Ammon's horn (tissue), 1 donor: Measurements from ENCODE around the gene SIRT7.

Experiments used
- DNase-seq: peaks from one replicate; pipeline ENCODE4 v3.0.0-alpha.2; 2016; ENCODE audit warnings: low spot score

Gene SIRT7

DNA sequence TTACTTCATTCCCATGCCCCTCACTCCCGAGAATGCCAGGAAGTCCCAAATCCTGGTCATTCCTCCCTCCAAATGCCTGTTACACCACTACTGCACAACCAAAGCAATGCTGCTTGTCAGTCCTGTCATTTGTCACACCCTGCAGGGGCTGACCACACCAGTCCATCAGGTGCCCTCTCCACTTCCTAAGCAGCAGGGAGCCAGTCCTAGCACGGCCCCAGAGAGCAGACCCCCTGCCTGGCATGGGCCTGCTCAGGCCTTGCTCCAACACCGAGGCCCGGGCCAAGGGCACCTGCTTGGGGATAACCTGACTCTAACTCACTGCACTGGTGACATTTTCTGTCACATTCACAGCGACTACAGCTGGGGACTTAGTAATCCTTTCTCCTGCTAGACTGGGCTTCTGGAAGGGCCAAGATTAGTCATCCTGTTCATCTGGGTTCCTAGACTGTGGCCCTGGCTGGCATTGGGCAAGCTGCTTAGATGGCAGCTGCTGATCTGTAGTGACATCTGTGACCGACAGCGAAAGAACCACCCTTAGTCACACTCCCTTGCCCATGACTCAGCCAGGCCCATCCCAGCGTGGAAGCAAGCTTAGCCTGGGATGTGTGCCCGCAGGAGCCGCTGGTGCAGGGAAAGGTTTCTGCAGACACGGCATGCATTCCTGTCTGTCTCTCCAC is 32.0 kb downstream of the SIRT7 start:
- DNase-seq = no peak

DNA sequence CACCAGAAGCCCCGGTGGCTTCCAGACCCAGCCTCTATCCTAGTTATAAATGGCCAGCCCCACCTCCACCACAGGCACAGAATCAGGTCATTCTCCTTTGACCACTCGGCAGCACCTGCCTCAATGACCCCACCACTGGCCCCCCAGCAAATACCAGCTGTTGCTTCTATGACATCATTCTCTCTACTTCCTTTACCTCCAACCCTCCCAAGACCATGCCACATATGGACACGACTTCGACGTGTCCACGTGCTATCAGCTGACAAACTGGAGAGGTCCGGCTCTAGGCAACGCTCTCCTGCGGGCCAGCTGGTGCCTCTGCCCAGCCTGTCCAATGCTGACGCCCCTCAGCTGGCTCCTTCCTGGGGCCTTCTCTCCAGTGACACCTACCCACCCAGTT is 32.5 kb downstream of the SIRT7 start:
- DNase-seq = no peak

DNA sequence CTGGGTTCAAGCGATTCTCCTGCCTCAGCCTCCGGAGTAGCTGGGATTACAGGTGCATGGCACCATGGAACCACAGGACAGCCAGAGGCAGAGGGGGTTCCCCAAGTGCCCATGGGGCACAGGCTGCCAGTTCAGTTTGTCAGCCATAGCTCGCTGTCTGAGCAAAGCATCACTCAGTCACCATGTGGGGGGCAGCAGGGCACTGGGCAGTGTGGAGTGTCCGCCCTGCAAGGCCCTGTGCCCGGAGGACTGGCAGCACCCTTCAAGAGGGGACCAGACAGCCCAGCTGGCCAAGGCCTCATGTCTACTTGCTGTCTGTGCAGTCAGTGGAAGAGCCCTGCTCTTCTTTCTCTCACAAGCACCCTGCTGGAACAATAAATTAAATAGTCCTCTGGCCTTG is 33.0 kb downstream of the SIRT7 start:
- DNase-seq = no peak

DNA sequence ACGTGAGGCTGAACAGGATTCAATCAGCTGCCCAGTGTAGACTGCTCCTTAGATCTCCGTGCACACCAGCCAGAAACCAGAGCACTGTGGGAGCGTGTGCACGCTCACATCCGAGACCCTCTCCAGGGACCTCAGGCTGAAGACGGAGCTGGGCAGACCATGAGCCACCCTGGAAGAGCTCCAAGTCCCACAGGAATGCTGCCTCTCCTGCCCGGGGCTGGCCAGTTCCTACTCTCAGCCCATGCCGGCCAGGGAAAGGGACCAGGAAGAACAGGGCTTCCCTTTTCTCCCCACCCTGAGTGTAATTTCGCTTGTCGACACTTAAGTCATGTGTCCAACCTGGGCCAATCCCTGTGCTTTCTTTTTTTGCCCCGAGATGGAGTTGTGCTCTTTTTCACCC is 33.5 kb downstream of the SIRT7 start:
- no peak for DNase-seq

DNA sequence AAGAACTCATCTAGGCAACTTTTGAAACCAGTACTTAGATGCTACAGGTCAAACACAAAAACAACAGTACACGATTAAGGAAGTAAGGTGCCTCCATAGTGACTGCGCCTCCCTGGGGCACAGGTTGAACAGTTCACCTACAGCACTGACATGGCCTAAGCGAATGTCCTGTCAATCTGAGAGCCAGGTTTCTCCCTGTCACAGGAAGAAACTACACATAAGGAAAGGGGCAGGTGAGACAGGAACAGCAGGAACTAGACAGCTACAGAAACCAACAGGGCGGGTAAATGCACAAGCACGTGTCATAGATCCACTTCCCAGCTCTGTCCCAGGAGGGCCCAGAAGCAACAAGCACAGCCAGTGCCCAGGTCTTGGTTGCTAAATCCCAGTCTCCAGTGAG is 38.9 kb downstream of the SIRT7 start:
- DNase-seq = no peak

DNA sequence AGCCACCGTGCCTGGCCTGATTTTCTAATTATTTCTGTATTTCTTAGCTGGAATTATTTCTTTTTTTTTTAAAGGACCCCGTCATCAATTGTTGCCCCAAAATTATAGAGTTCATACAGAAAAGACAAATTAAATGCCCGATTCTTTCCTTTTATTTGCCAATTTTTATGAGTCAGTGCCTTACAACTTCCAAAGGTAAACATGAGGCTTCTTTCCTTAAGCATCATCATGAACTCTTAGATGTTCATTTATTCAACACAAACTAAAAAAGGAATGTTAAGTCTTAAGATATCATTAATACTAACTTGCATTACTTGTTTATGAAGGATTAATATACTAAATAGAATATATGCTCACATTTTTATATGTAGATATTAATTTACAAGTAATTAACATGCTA is 39.7 kb downstream of the SIRT7 start:
- DNase-seq = no peak

DNA sequence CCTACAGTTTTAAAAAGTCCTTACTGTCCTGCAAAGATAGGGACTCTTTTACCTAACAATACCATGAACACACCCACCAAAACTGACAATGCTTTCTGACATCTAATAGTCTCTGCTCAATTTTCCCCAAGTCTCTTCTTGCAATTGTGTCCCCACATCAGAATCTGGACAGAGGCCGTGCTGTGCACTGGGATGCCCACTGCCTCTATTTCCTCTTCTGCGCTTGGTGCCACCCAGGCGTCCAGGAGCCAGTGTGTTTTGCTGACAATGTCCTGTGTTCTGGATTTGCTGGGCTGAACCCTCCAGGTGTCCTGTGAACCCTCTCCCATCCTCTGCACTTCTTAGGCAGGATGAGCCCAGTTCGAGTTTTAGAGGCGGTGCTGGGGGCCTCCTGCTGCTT is 40.4 kb downstream of the SIRT7 start:
- no peak for DNase-seq

DNA sequence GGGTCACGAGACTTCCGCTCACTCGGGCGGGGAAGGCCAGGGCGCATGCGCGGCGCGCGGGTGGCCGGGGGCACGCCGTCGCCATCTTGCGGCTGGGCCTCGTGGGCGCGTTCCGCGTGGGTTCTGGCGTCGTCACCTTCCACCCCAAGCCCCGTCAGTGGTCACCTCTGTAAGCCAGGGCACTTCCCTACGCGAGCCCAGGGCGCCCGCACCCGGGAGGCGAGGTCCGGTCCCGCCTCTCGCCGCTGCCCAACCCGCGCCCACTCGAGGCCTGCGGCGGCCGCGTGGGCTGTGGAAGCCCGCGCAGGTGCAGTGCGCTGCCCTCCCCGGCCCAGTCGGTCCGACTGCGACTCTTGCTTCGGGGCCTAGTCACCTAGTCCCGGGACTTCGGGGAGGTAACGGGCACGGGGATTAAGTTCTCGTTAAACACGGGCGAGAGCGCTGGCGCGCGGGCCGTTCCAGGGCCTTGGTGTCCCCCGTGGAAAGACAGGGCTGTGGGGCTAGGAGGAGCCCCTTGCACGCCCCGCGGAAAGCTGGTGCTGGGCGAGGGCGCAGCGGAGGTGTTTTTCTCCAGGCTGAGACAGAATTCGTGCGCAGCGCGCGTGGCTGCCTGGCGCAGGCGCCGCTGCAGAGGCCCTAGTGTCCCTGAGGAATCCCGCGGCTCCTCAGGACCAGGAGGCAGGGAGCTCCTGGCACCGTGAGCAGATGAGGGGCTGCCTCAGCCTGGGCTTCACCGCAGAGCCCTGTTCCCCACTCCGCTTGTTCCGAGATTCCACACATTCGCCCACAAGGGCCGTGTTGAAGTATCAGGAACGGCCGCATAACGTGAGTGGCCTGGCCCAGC is 46.4 kb downstream of the SIRT7 start:
- peak; percentile 88 for DNase-seq

DNA sequence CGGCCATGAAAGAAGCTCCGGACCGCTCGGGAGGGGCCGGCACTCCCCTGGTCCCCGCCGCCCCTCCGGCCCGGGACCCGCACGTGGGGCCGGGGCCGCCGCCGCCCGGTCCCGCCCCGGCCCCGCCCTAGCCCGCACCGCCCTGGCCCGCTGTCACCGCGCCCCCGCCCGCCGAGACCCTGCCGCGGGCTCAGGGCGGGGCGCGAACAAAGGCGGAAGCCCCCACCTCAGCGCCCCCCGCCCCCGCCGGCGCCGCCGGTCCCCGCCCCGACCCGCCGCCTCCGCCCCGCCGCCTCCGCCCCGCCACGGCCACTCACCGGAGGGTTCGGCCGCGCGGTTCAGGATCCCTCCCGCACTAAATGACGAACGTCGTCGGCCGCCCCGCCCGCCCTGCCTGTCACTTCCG is 47.0 kb downstream of the SIRT7 start, which contains the start of gene ARHGDIA:
ARHGDIA (minus strand) TSS at position 357 of the 406 bp plus-strand sequence. CDS start 1,407 bp downstream, outside the sequence.
- DNase-seq = no peak

DNA sequence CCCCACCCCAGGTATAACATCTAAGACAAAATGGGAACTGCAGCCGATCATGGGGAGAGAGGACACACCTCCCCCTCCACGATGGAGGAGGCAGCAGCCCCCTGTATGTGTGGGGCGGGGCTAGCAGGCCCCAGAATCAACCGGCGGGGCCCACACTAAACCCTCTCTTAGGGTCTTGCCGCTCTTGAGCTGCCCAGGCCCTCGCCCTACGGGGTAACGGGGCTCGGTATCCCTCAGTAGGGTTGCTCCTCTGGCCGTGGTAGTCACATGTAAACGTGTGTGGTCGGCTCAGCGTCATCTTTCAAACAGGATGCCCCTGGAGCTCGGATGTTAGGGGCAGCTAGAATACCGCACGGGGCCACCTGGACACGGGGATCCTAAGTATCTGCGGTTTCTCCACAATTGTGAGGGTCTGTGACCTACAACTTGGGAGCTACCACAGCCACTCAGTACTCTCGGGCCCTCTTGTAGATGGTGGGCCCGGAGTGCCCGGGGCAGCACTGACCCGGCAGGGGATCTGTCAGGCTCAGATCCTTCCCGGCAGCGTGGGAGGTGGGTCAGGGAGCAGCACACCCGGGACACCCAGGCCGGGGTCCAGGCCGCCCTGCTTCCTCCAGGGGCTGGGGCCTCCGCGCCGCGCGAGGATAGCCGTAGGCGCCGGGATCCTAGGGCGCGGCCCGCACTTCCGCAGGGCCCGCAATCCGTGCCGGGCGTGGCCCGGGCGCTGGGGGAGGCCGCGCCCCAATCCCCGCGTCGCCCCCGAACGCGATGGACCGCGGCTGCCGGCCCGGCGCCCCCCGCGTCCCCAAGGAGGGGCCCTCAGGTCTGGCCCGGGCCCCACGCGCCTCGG is 47.6 kb downstream of the SIRT7 start:
- no peak for DNase-seq

DNA sequence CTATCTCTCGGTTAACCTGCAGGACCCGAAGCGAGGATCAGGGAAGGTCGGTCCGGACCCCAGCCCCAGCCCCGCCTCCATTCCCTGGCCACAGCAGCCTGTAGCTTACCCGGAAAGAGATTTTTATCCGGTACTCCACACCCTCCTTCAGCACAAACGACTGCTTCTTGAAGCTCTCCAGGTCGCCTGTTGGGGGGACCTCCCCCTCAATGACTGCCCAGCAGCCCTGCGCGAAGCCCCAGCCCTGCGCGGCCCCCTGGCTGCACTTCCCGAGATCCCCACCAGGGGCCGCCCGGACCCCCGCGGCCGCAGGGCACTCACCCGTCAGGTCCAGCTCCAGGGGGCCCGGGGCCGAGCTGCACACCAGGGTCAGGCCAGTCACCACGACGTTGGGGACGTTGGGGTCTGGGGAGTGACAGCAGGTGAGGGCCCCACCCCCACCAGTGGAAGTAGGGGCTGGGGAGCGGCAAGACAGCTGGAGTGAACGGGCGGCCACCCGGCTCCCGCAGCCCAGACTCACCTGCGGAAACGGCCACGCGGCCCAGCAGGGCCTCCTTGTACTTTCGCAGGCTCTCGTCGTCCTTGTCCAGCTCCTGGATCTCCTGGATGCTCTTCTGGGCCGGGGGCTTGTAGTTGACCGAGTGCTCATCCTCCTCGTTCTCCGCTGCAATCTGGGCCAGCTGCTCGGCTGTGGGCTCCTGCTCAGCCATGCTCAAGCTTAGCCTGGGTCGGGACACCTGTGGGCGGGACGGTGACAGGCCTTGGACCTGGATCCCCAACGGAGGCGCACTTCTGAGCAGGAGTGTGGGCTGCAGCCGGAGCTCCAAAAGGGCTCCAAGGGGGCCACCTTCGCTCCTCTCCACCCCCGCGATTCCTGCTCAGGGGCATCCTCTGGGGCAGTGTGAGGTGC is 48.5 kb downstream of the SIRT7 start:
- DNase-seq = no peak

DNA sequence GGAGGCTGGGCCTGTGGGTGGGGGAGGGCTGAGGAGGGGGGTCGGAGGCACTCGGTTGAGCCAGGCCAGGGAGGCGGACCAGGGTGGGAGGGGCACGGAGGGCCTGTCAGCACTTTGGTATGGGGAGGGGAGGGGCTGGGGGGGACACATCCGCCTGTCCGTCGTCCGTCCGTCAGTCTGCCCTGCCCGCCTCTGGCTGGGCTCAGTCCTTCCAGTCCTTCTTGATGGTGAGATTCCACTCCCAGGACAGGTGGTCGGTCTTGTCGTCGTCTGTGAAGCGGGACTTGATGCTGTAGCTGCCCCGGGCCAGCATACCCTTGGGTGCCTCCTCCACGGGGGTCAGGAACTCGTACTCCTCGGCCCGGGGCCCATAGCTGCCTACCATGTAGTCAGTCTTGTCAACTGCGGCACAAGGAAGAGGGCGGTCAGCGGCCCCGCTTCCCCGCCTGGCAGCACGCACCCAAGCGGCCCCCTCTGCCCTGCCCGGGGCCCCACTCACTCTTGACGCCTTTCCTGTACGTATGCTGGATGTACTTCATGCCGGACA is 49.2 kb downstream of the SIRT7 start:
- DNase-seq = no peak

DNA sequence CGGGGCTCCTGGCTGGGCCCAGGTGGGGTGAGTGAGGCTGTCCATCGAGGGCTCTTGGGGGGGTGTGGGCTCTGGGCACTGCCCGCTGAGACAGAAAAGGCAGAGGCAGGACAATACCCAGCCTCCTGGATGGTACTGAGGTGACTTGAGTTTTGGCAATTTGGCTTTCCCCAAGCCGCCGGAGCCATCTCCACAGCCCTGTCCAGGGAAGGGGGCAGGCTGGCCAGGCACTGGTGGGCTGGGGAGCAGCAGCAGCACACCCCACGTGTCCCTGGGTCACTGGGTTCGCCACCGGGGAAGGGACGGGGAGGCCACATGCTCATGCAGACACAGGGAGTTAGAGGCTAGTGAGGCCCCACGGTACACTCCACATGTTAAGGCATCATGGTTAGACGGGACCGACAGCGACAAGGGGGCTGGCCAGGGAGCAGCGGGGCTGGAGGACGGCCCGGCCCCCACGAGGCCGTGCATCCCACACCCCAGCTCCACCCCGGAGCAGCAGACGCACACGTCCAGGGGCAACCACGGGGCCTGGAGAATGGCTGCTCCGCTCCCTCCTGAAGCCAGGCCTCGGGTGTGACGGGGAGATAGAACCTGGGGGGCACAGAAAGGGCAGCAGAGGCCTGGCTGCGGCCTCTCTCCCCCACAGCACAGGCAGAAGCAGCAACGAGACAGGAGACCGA is 49.8 kb downstream of the SIRT7 start:
- DNase-seq = no peak

DNA sequence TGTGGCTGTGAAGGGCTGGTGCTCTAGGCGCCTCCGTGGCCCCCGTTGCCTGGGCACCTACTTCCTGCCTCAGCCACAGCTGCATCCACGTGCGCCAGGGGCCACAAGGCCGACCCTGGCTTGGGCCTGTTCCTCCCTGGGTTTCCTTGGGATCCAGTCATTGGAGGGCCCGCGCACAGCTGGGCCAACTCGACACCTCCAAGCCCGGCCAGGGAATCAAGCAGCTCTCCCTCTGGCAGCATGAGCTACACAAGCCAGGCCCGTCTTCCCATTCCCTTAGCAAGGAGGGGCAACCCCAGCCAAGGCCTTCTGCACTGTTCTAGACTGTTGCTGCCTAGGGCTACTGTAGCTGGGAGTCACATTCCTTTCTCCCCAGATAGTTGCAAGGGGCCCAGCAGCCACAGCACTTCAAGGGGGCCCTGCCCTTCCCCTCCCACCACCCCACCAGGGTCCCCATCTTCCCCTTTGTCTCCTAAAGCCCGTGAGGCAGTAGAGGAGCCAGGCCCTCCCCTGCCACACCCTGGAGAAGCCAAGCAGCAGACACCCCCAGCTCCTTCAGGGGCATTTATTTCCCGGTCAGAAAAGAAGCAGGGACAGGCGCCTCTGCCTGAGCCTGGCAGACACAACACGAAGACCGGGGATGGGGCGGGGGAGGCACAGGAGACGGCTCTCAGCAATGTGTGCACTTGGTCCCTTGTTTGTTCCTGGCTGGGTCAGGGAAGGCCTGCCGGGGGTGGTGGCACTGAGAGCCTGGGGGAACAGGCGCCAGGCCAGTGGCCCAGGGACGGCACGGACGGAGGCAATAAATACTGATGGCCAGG is 50.6 kb downstream of the SIRT7 start:
- no peak for DNase-seq

DNA sequence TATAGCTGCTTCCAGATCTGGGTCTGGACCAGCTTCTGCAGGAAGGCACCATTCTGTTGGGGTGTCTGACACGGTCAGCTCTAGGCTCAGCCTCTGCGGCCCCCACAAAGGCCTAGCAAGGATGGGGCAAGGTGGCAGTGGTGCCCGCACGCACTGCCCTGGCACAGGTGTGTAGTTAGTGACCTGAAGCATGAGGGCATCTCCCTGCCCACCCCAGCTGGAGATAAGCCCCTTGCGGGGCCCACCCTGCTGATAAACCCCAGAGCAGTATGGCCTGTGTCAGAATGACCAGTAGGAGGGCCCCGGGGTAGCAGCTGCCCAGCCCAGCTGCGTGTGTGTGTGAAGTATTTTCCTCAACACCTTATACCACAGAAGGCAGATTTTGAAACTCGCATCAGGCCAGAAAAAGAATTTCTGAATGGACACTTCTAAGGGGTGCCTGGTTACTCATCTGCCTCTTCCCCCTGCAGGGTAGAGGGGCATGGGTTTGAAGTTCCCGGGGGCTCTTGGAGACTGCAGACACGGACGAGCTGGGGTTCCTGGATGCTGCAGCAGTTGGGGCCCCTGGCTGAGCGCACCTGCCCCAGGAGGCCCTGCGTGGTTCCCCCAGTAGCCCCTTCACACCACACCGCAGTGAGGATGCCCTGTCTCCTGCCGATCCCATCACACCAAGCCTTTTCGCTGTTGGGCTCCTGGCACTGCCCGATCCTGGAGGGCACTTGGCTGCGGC is 51.4 kb downstream of the SIRT7 start:
- no peak for DNase-seq

DNA sequence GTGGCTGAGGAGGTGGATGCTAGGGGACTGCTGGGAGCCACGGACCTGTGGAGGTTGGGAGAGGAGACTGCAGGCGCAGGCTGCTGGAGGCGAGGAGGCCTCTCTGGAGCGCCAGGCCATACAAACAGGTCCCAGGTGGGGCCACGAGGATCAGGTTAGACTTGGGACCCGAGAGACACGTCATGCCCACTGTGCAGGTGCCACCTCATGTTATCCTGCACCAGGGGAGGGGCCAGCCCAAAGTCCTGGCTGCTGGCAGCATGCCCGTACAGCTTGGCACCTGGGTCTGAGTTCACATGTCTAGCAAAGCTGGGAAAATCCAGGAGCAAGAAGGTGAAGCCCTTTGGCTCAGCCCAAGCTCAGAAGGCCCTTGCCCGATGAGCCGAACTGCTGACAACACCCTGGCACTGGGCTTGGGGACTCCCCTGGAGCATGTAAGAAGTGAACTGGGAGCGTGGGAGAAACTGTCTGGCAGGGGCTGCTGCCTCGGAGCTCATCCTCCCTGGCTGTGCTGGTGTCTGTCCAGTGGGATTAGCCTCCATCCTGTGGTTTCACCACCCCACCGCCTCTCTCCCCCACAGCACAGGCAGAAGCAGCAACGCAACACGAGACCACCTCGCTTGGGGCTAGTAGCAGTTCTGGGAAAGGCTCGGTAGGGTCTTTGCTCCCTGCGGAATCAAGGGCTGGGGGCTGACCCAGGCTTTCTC is 52.1 kb downstream of the SIRT7 start:
- no peak for DNase-seq

DNA sequence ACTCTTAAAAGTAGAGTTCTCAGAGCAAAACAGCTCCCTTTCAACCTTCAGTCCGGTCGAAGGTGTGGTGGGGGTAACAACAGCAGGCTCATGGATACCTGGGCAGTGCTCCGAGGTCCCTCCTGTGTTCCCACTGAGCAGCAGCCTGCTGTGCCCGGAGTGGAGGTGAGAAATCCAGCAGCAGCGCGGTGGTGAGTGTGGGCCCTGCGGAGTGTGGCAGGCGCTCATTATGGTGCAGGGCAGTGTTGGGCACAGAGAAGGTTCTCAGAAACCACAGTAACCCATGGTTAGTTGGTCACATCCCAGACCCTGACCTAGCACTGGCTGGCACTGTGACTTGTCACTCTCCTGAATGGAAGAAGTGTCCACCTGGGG is 52.6 kb downstream of the SIRT7 start:
- no peak for DNase-seq
